Tibial nerve (tissue), 4 donors: ENCODE measurements around the gene NCBP2L.

ENCODE experiments used
- EP300 ChIP-seq, 2 donors: sonication (generic); formaldehyde crosslinking; IDR thresholded peaks; one replicate each; pipeline ENCODE4 v1.6.1; 2017; ENCODE audit warnings: antibody characterized with exemption in 2 of 2, mild to moderate bottlenecking in 1 of 2
- POLR2A ChIP-seq, 2 donors: fragments of 450-650 bp; IDR thresholded peaks; one replicate each; pipeline ENCODE4 v1.6.1; 2017; ENCODE audit warnings: antibody characterized with exemption in 2 of 2, mild to moderate bottlenecking in 2 of 2, moderate library complexity in 2 of 2
- TF ChIP-seq, protein P1 (sequence below), 5 experiments: fragments of 200-600 bp in 3 of 5; fragments of 450-650 bp in 2 of 5; sonication (generic) in 3 of 5; IDR thresholded peaks; one replicate each; pipeline ENCODE4 v1.5.1; 2016 to 2019; ENCODE audit warnings: antibody characterized with exemption in 5 of 5, mild to moderate bottlenecking in 3 of 5, moderate library complexity in 2 of 5

DNA sequence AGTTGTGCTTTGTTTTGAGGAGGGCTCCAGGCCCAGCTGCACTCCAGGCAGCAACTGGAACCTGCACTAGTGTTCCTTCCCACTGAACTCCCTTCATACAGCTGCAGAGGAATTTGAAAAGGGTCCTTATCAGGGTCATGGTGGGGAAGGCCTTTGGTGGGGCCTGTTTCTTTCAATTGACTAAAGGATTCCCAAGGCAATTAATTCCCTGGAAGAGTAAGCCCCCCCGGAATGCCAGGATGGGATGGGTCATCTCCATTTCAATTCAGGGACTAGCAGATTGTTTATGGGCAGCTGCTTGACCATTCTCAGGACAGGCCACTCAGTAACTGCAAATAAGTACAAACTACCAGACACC lies 47.3 kb upstream of the NCBP2L start:
- TF ChIP-seq, protein P1, sequence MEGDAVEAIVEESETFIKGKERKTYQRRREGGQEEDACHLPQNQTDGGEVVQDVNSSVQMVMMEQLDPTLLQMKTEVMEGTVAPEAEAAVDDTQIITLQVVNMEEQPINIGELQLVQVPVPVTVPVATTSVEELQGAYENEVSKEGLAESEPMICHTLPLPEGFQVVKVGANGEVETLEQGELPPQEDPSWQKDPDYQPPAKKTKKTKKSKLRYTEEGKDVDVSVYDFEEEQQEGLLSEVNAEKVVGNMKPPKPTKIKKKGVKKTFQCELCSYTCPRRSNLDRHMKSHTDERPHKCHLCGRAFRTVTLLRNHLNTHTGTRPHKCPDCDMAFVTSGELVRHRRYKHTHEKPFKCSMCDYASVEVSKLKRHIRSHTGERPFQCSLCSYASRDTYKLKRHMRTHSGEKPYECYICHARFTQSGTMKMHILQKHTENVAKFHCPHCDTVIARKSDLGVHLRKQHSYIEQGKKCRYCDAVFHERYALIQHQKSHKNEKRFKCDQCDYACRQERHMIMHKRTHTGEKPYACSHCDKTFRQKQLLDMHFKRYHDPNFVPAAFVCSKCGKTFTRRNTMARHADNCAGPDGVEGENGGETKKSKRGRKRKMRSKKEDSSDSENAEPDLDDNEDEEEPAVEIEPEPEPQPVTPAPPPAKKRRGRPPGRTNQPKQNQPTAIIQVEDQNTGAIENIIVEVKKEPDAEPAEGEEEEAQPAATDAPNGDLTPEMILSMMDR (IDR thresholded peaks at IDR 0.05), result no peak
- TF ChIP-seq POLR2A (IDR thresholded peaks at IDR 0.05) (no peak), EP300 (IDR thresholded peaks at IDR 0.05) (no peak)
